Measurements from ENCODE around the gene WRAP53.

Gene WRAP53

GRCh38 chr17:7729816-7730215 is 41.5 kb downstream of the WRAP53 start:
- ATAC-seq, result no peak
- TF ChIP-seq CSDC2 (CRISPR knock-in tag; IDR thresholded peaks at IDR 0.05) (no peak), BACH2 (CRISPR knock-in tag; IDR thresholded peaks at IDR 0.05; ENCODE audit: borderline replicate concordance) (no peak), ZFP3 (CRISPR knock-in tag; IDR thresholded peaks at IDR 0.05) (no peak), TCF4 (CRISPR knock-in tag; IDR thresholded peaks at IDR 0.05; ENCODE audit: borderline replicate concordance) (no peak), ZNF565 (CRISPR knock-in tag; conservative IDR thresholded peaks at IDR 0.05; ENCODE audit: low read depth) (no peak), SNAI2 (CRISPR knock-in tag; IDR thresholded peaks at IDR 0.05) (no peak), PPARA (CRISPR knock-in tag; IDR thresholded peaks at IDR 0.05; ENCODE audit: borderline replicate concordance) (no peak), TOX (CRISPR knock-in tag; IDR thresholded peaks at IDR 0.05; ENCODE audit: borderline replicate concordance) (no peak)

DNA sequence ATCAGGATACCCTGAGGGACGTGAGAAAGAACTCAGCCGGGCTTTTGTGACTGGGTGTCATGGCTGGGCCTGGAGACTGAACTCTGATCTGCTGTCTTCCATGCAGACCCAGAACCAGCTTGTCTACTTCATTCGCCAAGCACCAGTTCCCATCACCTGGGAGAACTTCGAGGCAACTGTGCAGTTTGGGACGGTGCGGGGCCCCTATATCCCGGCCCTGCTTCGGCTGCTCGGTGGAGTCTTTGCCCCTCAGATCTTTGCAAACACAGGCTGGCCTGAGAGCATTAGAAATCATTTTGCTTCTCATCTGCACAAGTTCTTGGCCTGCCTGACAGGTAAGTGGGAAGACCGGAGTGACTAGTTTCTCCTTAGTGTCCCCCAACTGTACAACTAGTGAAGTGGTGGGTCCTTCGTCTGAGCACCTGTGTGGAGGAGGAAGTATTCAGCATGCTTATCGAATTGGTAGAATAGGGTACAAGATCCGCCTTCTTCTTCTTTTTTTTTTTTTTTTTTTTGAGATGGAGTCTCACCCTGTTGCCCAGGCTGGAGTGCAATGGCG is 44.8 kb downstream of the WRAP53 start:
- no peak for ATAC-seq
- TF ChIP-seq ZC3H10 (CRISPR knock-in tag; IDR thresholded peaks at IDR 0.05), result no peak
- TF ChIP-seq TSHZ2 (CRISPR knock-in tag; IDR thresholded peaks at IDR 0.05), result no peak
- no peak for TF ChIP-seq PATZ1 (CRISPR knock-in tag; IDR thresholded peaks at IDR 0.05; ENCODE audit: borderline replicate concordance)
- TF ChIP-seq ZFP30 (CRISPR knock-in tag; IDR thresholded peaks at IDR 0.05), result no peak
- no peak for TF ChIP-seq ARNTL (CRISPR knock-in tag; IDR thresholded peaks at IDR 0.05; ENCODE audit: borderline replicate concordance, low read depth)
- no peak for TF ChIP-seq GLIS3 (CRISPR knock-in tag; IDR thresholded peaks at IDR 0.05)
- no peak for TF ChIP-seq ISL1 (CRISPR knock-in tag; IDR thresholded peaks at IDR 0.05)
- TF ChIP-seq ZNF565 (CRISPR knock-in tag; conservative IDR thresholded peaks at IDR 0.05; ENCODE audit: low read depth), result no peak
- no peak for TF ChIP-seq ESRRG (CRISPR knock-in tag; IDR thresholded peaks at IDR 0.05)
- TF ChIP-seq CSRNP3 (CRISPR knock-in tag; IDR thresholded peaks at IDR 0.05), result no peak

DNA sequence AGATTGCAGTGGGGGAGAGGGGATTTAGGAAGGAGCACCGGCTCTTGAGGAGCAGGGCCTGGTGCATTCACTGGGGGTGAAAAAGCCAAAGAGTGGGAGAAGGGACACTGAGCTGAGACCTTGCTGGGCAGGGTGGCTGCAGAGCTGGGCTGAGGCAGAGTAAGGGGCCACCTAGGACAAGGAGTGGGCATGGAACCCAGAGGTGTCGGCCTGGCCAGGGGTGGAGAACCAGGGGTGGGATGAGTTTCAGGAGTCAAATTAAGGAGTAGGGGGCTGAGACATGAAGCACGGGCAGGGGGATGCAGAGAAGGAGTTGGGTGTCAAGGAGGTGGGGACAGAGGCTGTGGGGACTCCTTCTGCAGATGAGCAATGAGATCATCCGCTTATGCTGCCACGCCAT is 49.3 kb downstream of the WRAP53 start:
- no peak for ATAC-seq
- TF ChIP-seq ZFP30 (CRISPR knock-in tag; IDR thresholded peaks at IDR 0.05) (no peak), ZNF565 (CRISPR knock-in tag; conservative IDR thresholded peaks at IDR 0.05; ENCODE audit: low read depth) (no peak), GLIS3 (CRISPR knock-in tag; IDR thresholded peaks at IDR 0.05) (no peak), ARNTL (CRISPR knock-in tag; IDR thresholded peaks at IDR 0.05; ENCODE audit: borderline replicate concordance, low read depth) (no peak), RARB (CRISPR knock-in tag; IDR thresholded peaks at IDR 0.05) (no peak), ESRRG (CRISPR knock-in tag; IDR thresholded peaks at IDR 0.05) (no peak), ZNF8 (CRISPR knock-in tag; IDR thresholded peaks at IDR 0.05) (no peak), BACH2 (CRISPR knock-in tag; IDR thresholded peaks at IDR 0.05; ENCODE audit: borderline replicate concordance) (no peak), ZNF70 (CRISPR knock-in tag; IDR thresholded peaks at IDR 0.05) (no peak), PPARA (CRISPR knock-in tag; IDR thresholded peaks at IDR 0.05; ENCODE audit: borderline replicate concordance) (no peak), ISL1 (CRISPR knock-in tag; IDR thresholded peaks at IDR 0.05) (no peak), TOX (CRISPR knock-in tag; IDR thresholded peaks at IDR 0.05; ENCODE audit: borderline replicate concordance) (no peak), TSHZ2 (CRISPR knock-in tag; IDR thresholded peaks at IDR 0.05) (no peak)
